Mucosa of descending colon (tissue), 3 donors: ENCODE data around the gene EXOC6B. TPM values are rescaled to one million over a fixed set of nuclear protein-coding genes. Genes with fewer than 3 reads are reported as not detected.

Experiments
- ATAC-seq: fragments of 200-7000 bp; cut with Tn5 transposase; one replicate; pipeline ENCODE4 v1.9.1; 2020; ENCODE audit warnings: mild to moderate bottlenecking, moderate library complexity
- DNase-seq, 3 donors: peaks; one replicate each; pipeline ENCODE4 v3.0.0-alpha.2; 2020
- H3K36me3 ChIP-seq: fragments of 200-600 bp; one replicate; pipeline ENCODE4 v1.8.0; 2021; ENCODE audit warnings: low read depth, mild to moderate bottlenecking
- H3K4me1 ChIP-seq: fragments of 200-600 bp; one replicate; pipeline ENCODE4 v1.8.0; 2021; ENCODE audit warnings: low read depth, mild to moderate bottlenecking
- H3K4me3 ChIP-seq: fragments of 200-600 bp; one replicate; pipeline ENCODE4 v1.8.0; 2021; ENCODE audit warnings: mild to moderate bottlenecking
- H3K9me3 ChIP-seq: fragments of 200-600 bp; one replicate; pipeline ENCODE4 v1.8.0; 2021; ENCODE audit warnings: mild to moderate bottlenecking
- intact Hi-C, 2 donors: fragments of 100-400 bp; cut with DNase I in 1 of 2; cut with micrococcal nuclease in 1 of 2; formaldehyde crosslinking; loops; one replicate each; pipeline versions ENCODE4 v1.11.0 to v1.11.1; 2022; cut with DNase I, micrococcal nuclease
- total RNA-seq, 3 donors: library from RNA; stranded (reverse); fragmentation: NEBNext Ultra II Directional in 2 of 3; extraction: Animal tissue kit (Norgen Biotek cat#: 25700) in 2 of 3; gene quantifications; one replicate each; pipeline versions ENCODE4 v1.2.1 to v1.2.4, GENCODE V29; 2021 to 2023
- TF ChIP-seq, protein P1 (sequence below): fragments of 200-600 bp; IDR thresholded peaks from one replicate; pipeline ENCODE4 v1.8.0; 2022; ENCODE audit warnings: antibody characterized with exemption, mild to moderate bottlenecking
- donor health status: DM: no; HTN: no; CAD: no; lungs with moderate emphysema.
- donor health status: DM: no; HTN: no; CAD: no.
- donor health status: DM: no; HTN: yes; CAD: no.

Gene EXOC6B
- total RNA-seq, 3 donors from 2014 or later = 19.4 to 52.4 (median 28.8) TPM

DNA sequence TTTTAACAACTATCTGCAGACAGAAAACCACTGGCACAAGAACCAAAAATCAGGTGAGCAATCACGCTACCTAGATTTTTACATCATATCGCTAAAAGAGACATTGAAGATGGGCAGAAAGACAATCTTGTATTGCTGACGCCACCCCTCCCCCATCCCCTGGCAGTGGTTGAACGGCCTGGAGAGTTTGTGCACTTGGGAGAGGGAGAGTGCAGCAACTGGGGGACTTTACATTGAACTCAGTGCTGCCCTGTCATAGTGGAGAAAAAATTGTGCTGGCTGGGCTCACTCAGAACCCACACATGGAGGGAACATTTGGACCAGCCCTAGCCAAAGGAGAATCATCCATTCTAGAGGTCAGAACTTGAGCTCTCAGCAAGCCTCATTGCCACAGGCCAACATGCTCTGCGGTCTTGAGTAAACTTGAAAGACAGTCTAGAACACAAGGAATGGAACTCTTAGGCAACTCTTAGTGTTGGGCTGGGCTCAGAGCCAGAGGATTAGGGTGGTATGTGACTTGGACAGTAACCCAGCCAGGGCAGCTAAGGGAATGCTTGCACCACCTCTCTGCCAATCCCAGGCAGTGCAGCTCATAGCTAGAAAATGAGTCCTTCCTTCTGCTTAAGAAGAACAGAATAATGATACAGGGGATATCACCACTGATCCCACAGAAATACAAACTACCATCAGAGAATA is 458.2 kb downstream of the EXOC6B start:
- Histone ChIP-seq H3K9me3 (no peaks in the 10 kb centered on the region), H3K4me1 (no peaks in the 10 kb centered on the region)

DNA sequence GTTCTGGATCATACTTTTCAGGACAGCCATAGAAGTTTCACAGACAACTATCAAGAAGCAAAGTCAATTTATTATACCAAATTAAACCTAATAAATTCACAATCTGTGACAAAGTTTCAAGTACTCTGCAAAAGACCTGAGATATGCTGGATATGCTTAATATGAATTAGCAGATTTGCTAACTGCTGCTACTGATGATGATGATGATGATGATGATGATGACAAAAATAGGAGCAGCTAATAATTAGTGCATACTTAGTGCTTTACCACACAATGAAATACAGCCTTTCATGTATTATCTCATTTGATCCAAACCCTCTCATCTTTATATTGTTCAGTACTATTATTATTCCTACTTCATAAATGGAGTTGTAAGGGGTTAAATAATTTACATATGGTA is 462.4 kb downstream of the EXOC6B start:
- no peak for ATAC-seq
- Histone ChIP-seq H3K36me3 (no peaks in the 10 kb centered on the region), H3K4me1 (no peaks in the 10 kb centered on the region), H3K9me3 (no peaks in the 10 kb centered on the region), H3K4me3 (no peak overlapping the region)
- intact Hi-C loops = no loop called here
- TF ChIP-seq, protein P1, sequence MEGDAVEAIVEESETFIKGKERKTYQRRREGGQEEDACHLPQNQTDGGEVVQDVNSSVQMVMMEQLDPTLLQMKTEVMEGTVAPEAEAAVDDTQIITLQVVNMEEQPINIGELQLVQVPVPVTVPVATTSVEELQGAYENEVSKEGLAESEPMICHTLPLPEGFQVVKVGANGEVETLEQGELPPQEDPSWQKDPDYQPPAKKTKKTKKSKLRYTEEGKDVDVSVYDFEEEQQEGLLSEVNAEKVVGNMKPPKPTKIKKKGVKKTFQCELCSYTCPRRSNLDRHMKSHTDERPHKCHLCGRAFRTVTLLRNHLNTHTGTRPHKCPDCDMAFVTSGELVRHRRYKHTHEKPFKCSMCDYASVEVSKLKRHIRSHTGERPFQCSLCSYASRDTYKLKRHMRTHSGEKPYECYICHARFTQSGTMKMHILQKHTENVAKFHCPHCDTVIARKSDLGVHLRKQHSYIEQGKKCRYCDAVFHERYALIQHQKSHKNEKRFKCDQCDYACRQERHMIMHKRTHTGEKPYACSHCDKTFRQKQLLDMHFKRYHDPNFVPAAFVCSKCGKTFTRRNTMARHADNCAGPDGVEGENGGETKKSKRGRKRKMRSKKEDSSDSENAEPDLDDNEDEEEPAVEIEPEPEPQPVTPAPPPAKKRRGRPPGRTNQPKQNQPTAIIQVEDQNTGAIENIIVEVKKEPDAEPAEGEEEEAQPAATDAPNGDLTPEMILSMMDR = no peak
- no peak for DNase-seq

More for the DNA sequence above, 458.2 kb downstream of the EXOC6B start:
- TF ChIP-seq, protein P1 = no peak
- intact Hi-C loops = no loop called here
- Histone ChIP-seq H3K36me3 (no peaks in the 10 kb centered on the region), H3K4me3 (no peak overlapping the region)
- ATAC-seq (peak; percentile 51), DNase-seq (peak in 1 of 3 donors; percentile 15)

DNA sequence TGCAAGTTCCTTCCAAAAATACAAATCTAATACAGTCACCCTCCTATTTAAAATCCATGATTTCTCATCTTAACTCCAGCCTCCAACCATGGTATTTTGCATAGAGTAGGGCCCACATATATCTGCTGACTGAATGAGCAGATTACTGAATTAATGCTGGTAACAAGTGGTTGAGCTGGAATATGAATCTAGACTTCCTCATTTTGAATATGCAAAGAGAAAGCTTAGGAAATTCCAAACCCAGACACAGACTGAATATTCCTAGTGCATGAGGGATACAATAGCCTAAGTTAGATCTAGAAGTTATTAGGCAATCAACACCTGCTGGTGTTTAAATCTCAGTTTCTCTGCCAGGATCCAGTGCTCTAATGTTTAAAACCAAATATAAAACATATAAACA is 463.1 kb downstream of the EXOC6B start:
- intact Hi-C loops = no loop called here
- Histone ChIP-seq H3K36me3 (no peaks in the 10 kb centered on the region), H3K4me1 (no peaks in the 10 kb centered on the region), H3K9me3 (no peaks in the 10 kb centered on the region), H3K4me3 (no peak overlapping the region)
- ATAC-seq (no peak), DNase-seq (no peak)
- TF ChIP-seq, protein P1 = no peak

DNA sequence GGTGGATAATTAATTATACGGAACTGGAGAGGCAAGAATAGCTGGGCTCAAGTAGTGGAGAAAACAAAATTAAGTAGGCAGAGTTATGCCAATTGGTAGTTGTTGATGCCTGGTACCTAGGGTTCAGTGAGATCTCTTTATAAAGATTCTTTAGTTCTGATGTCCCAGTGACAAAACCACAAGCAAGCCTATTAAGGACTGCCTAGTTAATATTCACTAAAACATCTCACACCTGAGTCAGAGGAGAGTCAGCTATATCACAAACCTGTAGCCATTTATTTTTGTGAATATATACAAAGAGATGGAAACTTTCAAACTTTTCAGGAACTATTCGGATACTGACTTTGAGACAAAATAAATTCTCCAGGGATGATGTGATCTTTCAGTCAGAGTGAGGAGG is 464.3 kb downstream of the EXOC6B start:
- intact Hi-C loops = no loop called here
- ATAC-seq (no peak), DNase-seq (no peak)
- Histone ChIP-seq H3K4me3 (no peak overlapping the region), H3K36me3 (no peaks in the 10 kb centered on the region), H3K9me3 (no peaks in the 10 kb centered on the region), H3K4me1 (no peaks in the 10 kb centered on the region)
- TF ChIP-seq, protein P1 = no peak

DNA sequence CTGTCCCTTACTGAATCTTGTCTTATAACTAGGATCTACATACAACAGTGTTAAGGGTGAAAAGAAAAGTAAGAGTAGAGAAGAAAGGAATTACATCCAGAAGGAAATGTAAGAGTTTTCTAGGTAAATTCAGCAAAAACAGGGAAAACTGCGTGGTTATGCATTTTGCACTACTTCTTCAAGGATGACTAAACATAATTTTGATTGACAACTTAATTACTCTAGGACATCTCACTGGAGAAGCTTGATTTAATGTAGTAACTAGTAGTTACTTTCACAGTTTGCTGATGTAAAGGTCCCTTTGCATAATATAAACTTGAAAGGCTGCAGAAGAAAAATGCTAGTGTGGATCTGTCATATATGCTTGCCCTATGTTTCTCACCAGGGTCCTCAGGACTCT is 464.8 kb downstream of the EXOC6B start:
- ATAC-seq (no peak), DNase-seq (no peak)
- Histone ChIP-seq H3K4me3 (no peak overlapping the region), H3K36me3 (no peaks in the 10 kb centered on the region), H3K9me3 (no peaks in the 10 kb centered on the region), H3K4me1 (no peaks in the 10 kb centered on the region)
- intact Hi-C loops = no loop called here
- TF ChIP-seq, protein P1 = no peak
